NCI-H187 (cell line): ENCODE results near the gene PCNX1.
"Not testable (repeated sequence)": the region's sequence is repeated elsewhere in the genome, so short reads cannot be mapped to it uniquely, and the experiment has no call there.

Source experiments
- DNase-seq, 2 experiments: peaks; one replicate each; lab custom pipeline; 2025; lab: John Stamatoyannopoulos, UW

The PCNX1 gene

GRCh38 chr14:70916300-70916699 lies 9.0 kb downstream of the PCNX1 start:
- no peak for DNase-seq

GRCh38 chr14:70916799-70917198 lies 9.5 kb downstream of the PCNX1 start:
- DNase-seq = no peak

- DNase-seq = no peak
Measured at GRCh38 chr14:70917633-70918032, 10.4 kb downstream of the PCNX1 start.

GRCh38 chr14:70919774-70920173 lies 12.5 kb downstream of the PCNX1 start:
- no peak for DNase-seq

- DNase-seq = no peak
Measured at GRCh38 chr14:70920608-70921007, 13.3 kb downstream of the PCNX1 start.

- DNase-seq = no peak
Measured at GRCh38 chr14:70921669-70922068, 14.4 kb downstream of the PCNX1 start.

GRCh38 chr14:70924521-70924920 lies 17.3 kb downstream of the PCNX1 start:
- no peak for DNase-seq

GRCh38 chr14:70926235-70926830 lies 19.1 kb downstream of the PCNX1 start:
- DNase-seq = no peak

- DNase-seq = no peak
Measured at GRCh38 chr14:70931008-70931407, 23.7 kb downstream of the PCNX1 start.

- no peak for DNase-seq
Measured at GRCh38 chr14:70934084-70934483, 26.8 kb downstream of the PCNX1 start.

- no peak for DNase-seq
Measured at GRCh38 chr14:70934502-70935134, 27.4 kb downstream of the PCNX1 start.

GRCh38 chr14:70935135-70935534 lies 27.9 kb downstream of the PCNX1 start:
- no peak for DNase-seq

GRCh38 chr14:70939693-70940092 lies 32.4 kb downstream of the PCNX1 start:
- DNase-seq = not testable (repeated sequence)

- DNase-seq = not testable (repeated sequence)
Measured at GRCh38 chr14:70941637-70942341, 34.5 kb downstream of the PCNX1 start.

- DNase-seq = no peak
Measured at GRCh38 chr14:70942342-70942706, 35.1 kb downstream of the PCNX1 start.

GRCh38 chr14:70942721-70943120 lies 35.5 kb downstream of the PCNX1 start:
- DNase-seq = not testable (repeated sequence)

GRCh38 chr14:70943838-70944237 lies 36.6 kb downstream of the PCNX1 start:
- no peak for DNase-seq

GRCh38 chr14:70947739-70948138 lies 40.5 kb downstream of the PCNX1 start:
- no peak for DNase-seq

GRCh38 chr14:70952485-70952884 lies 45.2 kb downstream of the PCNX1 start:
- DNase-seq = no peak

- DNase-seq = no peak
Measured at GRCh38 chr14:70954068-70954467, 46.8 kb downstream of the PCNX1 start.

GRCh38 chr14:70955543-70956480 lies 48.6 kb downstream of the PCNX1 start:
- DNase-seq = no peak

- DNase-seq = no peak
Measured at GRCh38 chr14:70956511-70956910, 49.3 kb downstream of the PCNX1 start.
